HK-2 (cell line): ENCODE measurements around the gene KIF26B.

Experiments used
- DNase-seq: peaks from one replicate; pipeline ENCODE4 v3.0.0-alpha.2; 2018; ENCODE audit not compliant: unreplicated experiment

The KIF26B gene

GRCh38 chr1:245742896-245743295 lies 588.1 kb downstream of the KIF26B start:
- peak; percentile 60 for DNase-seq

- DNase-seq = peak; percentile 60
Measured at GRCh38 chr1:245748240-245748639, 593.5 kb downstream of the KIF26B start.

GRCh38 chr1:245748646-245749045 lies 593.9 kb downstream of the KIF26B start:
- no peak for DNase-seq

- DNase-seq = no peak
Measured at GRCh38 chr1:245749053-245749452, 594.3 kb downstream of the KIF26B start.

GRCh38 chr1:245750261-245750660 lies 595.5 kb downstream of the KIF26B start:
- no peak for DNase-seq

- DNase-seq = no peak
Measured at GRCh38 chr1:245751116-245751515, 596.3 kb downstream of the KIF26B start.

- DNase-seq = no peak
Measured at GRCh38 chr1:245751726-245752470, 597.1 kb downstream of the KIF26B start.

- DNase-seq = no peak
Measured at GRCh38 chr1:245752561-245752960, 597.8 kb downstream of the KIF26B start.

- no peak for DNase-seq
Measured at GRCh38 chr1:245753807-245754206, 599.0 kb downstream of the KIF26B start.

GRCh38 chr1:245754463-245754961 lies 599.7 kb downstream of the KIF26B start:
- DNase-seq = no peak
